Measurements from ENCODE around the gene ARHGAP45.
A peak's percentile ranks its signal among the peaks of the same experiment; 100 is the strongest.

The ARHGAP45 gene

GRCh38 chr19:1068009-1069001 lies 1.3 kb downstream of the ARHGAP45 start:
- H3K4me3 ChIP-seq (ENCODE audit: low read depth, low read length), result no peak overlapping the region
- no peak for DNase-seq (ENCODE audit: low read depth)

- no peak overlapping the region for H3K4me3 ChIP-seq (ENCODE audit: low read depth, low read length)
- DNase-seq (ENCODE audit: low read depth), result no peak
Measured at GRCh38 chr19:1069009-1069779, 2.2 kb downstream of the ARHGAP45 start.

GRCh38 chr19:1070576-1070930 lies 3.6 kb downstream of the ARHGAP45 start:
- DNase-seq (ENCODE audit: low read depth), result no peak
- H3K4me3 ChIP-seq (ENCODE audit: low read depth, low read length), result no peak overlapping the region

- no peak for DNase-seq (ENCODE audit: low read depth)
- H3K4me3 ChIP-seq (ENCODE audit: low read depth, low read length), result no peak overlapping the region
Measured at GRCh38 chr19:1070931-1071791, 4.2 kb downstream of the ARHGAP45 start.

GRCh38 chr19:1072371-1073015 lies 5.5 kb downstream of the ARHGAP45 start:
- DNase-seq (ENCODE audit: low read depth), result no peak
- no peak overlapping the region for H3K4me3 ChIP-seq (ENCODE audit: low read depth, low read length)

- DNase-seq (ENCODE audit: low read depth), result no peak
- no peak overlapping the region for H3K4me3 ChIP-seq (ENCODE audit: low read depth, low read length)
Measured at GRCh38 chr19:1073063-1073955, 6.3 kb downstream of the ARHGAP45 start.

GRCh38 chr19:1073956-1074517 lies 7.1 kb downstream of the ARHGAP45 start:
- H3K4me3 ChIP-seq (ENCODE audit: low read depth, low read length), result no peak overlapping the region

GRCh38 chr19:1074544-1075283 lies 7.7 kb downstream of the ARHGAP45 start:
- no peak for DNase-seq (ENCODE audit: low read depth)
- no peak overlapping the region for H3K4me3 ChIP-seq (ENCODE audit: low read depth, low read length)

More at GRCh38 chr19:1073956-1074517, 7.1 kb downstream of the ARHGAP45 start:
- no peak for DNase-seq (ENCODE audit: low read depth)

- DNase-seq (ENCODE audit: low read depth), result no peak
- H3K4me3 ChIP-seq (ENCODE audit: low read depth, low read length), result no peak overlapping the region
Measured at GRCh38 chr19:1076046-1076386, 9.0 kb downstream of the ARHGAP45 start.

- H3K4me3 ChIP-seq (ENCODE audit: low read depth, low read length), result no peak overlapping the region
- no peak for DNase-seq (ENCODE audit: low read depth)
Measured at GRCh38 chr19:1076951-1077350, 10.0 kb downstream of the ARHGAP45 start.

GRCh38 chr19:1079566-1080111 lies 12.7 kb downstream of the ARHGAP45 start:
- H3K4me3 ChIP-seq (ENCODE audit: low read depth, low read length), result no peak overlapping the region
- DNase-seq (ENCODE audit: low read depth), result no peak

GRCh38 chr19:1080360-1081161 lies 13.6 kb downstream of the ARHGAP45 start:
- DNase-seq (ENCODE audit: low read depth), result no peak
- no peak overlapping the region for H3K4me3 ChIP-seq (ENCODE audit: low read depth, low read length)

GRCh38 chr19:1081301-1082164 lies 14.6 kb downstream of the ARHGAP45 start:
- H3K4me3 ChIP-seq (ENCODE audit: low read depth, low read length), result no peak overlapping the region
- no peak for DNase-seq (ENCODE audit: low read depth)

GRCh38 chr19:1082165-1082927 lies 15.4 kb downstream of the ARHGAP45 start:
- DNase-seq (ENCODE audit: low read depth), result no peak
- H3K4me3 ChIP-seq (ENCODE audit: low read depth, low read length), result peak overlapping the region; percentile 21
